ENCODE results near the gene KCNQ1.

KCNQ1 gene

GRCh38 chr11:2818503-2818902 is 373.7 kb downstream of the KCNQ1 start:
- no peak for DNase-seq

GRCh38 chr11:2819316-2819715 is 374.5 kb downstream of the KCNQ1 start:
- no peak for DNase-seq

- DNase-seq: no peak
Observed at GRCh38 chr11:2820976-2821375, 376.2 kb downstream of the KCNQ1 start.

GRCh38 chr11:2821891-2822290 is 377.1 kb downstream of the KCNQ1 start:
- DNase-seq: no peak

GRCh38 chr11:2824851-2825250 is 380.0 kb downstream of the KCNQ1 start:
- DNase-seq: no peak

- no peak for DNase-seq
Observed at GRCh38 chr11:2825261-2825888, 380.6 kb downstream of the KCNQ1 start.

- no peak for DNase-seq
Observed at GRCh38 chr11:2825889-2826678, 381.3 kb downstream of the KCNQ1 start.

GRCh38 chr11:2826679-2827056 is 381.9 kb downstream of the KCNQ1 start:
- no peak for DNase-seq

- no peak for DNase-seq
Observed at GRCh38 chr11:2827256-2827655, 382.4 kb downstream of the KCNQ1 start.

- DNase-seq: no peak
Observed at GRCh38 chr11:2827792-2828191, 383.0 kb downstream of the KCNQ1 start.

GRCh38 chr11:2828585-2829330 is 383.9 kb downstream of the KCNQ1 start:
- no peak for DNase-seq

- no peak for DNase-seq
Observed at GRCh38 chr11:2830030-2830812, 385.4 kb downstream of the KCNQ1 start.

- no peak for DNase-seq
Observed at GRCh38 chr11:2830886-2831285, 386.1 kb downstream of the KCNQ1 start.

GRCh38 chr11:2831781-2832532 is 387.1 kb downstream of the KCNQ1 start:
- DNase-seq: no peak

- no peak for DNase-seq
Observed at GRCh38 chr11:2832533-2833020, 387.8 kb downstream of the KCNQ1 start.

GRCh38 chr11:2833051-2833715 is 388.4 kb downstream of the KCNQ1 start:
- no peak for DNase-seq

- DNase-seq: no peak
Observed at GRCh38 chr11:2833716-2834502, 389.1 kb downstream of the KCNQ1 start.

- DNase-seq: no peak
Observed at GRCh38 chr11:2834503-2835273, 389.9 kb downstream of the KCNQ1 start.

- DNase-seq: no peak
Observed at GRCh38 chr11:2835296-2835695, 390.5 kb downstream of the KCNQ1 start.

- DNase-seq: no peak
Observed at GRCh38 chr11:2835751-2836150, 390.9 kb downstream of the KCNQ1 start.
